Measurements from ENCODE around the gene ABCA7. TPM values are rescaled to one million over a fixed set of nuclear protein-coding genes. Genes with fewer than 3 reads are reported as not detected.

ABCA7 gene
- total and polyA plus RNA-seq, 2 of the 8 experiments (the other 6 are each of a cell fraction or from before 2014, with no cell fraction given): 10.4 to 25.6 TPM

DNA sequence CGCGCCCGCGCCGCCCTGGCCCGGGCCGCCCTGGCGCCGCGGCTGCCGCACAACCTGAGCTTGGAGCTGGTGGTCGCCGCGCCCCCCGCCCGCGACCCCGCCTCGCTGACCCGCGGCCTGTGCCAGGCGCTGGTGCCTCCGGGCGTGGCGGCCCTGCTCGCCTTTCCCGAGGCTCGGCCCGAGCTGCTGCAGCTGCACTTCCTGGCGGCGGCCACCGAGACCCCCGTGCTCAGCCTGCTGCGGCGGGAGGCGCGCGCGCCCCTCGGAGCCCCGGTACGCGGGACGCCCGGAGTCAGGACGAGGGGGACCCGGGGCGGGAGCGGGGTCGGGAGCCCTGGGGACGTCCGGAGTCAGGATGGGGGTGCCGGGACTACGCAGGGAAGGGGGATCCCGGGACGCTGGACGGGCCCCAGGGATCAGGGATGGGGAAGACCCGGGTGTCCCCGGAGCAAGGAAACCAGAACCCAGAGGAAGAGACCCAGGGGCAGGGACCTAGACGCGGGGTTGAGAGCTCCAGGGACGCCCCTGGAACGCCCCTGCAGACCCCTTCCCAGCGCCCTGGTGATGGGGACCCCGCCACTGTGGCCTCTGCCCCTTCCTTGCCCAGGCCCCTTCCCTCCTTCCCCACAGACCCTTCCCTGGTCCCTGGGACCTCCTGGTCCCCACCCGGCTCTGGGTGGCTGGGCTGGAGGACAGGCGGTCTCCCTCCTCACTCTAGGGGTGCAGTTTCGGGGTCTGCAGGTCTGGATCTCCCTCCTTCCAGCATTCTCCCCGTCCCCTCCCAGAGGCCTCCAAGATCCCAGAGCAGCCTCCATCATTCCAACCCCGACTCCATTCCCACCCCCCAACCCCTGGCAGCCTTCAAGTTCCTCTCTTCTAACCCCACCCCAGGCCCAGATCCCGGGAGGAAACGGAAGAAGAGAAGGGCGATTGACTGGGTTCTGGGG lies 39.0 kb upstream of the ABCA7 start (continued):
- TF ChIP-seq RNF2 (IDR thresholded peaks at IDR 0.05; ENCODE audit: borderline replicate concordance, low read depth, low read length, missing control alignments, poor library complexity, severe bottlenecking) (peak; percentile 2), GTF2F1 (IDR thresholded peaks at IDR 0.05; ENCODE audit: borderline replicate concordance, low read depth, low read length) (no peak), NRF1 (IDR thresholded peaks at IDR 0.05; ENCODE audit: low read depth, low read length) (no peak)
